DND-41 (cell line): ENCODE measurements around the gene ZNF592.

Experiments used
- ATAC-seq: fragments of 200-7000 bp; cut with Tn5 transposase; 3 replicates; pipeline ENCODE4 v1.9.1; 2021; ENCODE audit warnings: low read depth; ENCODE audit not compliant: insufficient read depth
- DNase-seq: peaks from one replicate; pipeline ENCODE4 v3.0.0-alpha.2; 2020
- H2AFZ ChIP-seq: 2 replicates; pipeline ENCODE4 v1.6.0; 2012; ENCODE audit warnings: low read depth, low read length
- H3K27ac ChIP-seq: 2 replicates; pipeline ENCODE4 v1.5.1; 2012; ENCODE audit warnings: low read length, inconsistent platforms
- H3K27me3 ChIP-seq: fragments of 200-600 bp; sonication (generic); 2 replicates; pipeline ENCODE4 v1.6.0; 2012; ENCODE audit warnings: low read length, mild to moderate bottlenecking, inconsistent platforms; ENCODE audit not compliant: insufficient read depth, poor library complexity
- H3K36me3 ChIP-seq: 2 replicates; pipeline ENCODE4 v1.5.1; 2012; ENCODE audit warnings: low read length, inconsistent platforms; ENCODE audit not compliant: insufficient read depth
- H3K4me1 ChIP-seq: 2 replicates; pipeline ENCODE4 v1.5.1; 2012; ENCODE audit warnings: mild to moderate bottlenecking, low read length; ENCODE audit not compliant: insufficient read depth
- H3K4me2 ChIP-seq: 2 replicates; pipeline ENCODE4 v1.6.0; 2012; ENCODE audit warnings: mild to moderate bottlenecking, moderate library complexity, low read length, inconsistent platforms; ENCODE audit not compliant: insufficient read depth
- H3K4me3 ChIP-seq, 2 experiments: fragments of 200-600 bp in 1 of 2; shearing (Covaris generic) in 1 of 2; 2 replicates each; pipeline ENCODE4 v1.5.1; 2012 to 2016; ENCODE audit warnings: inconsistent platforms in 2 of 2, low read length in 2 of 2, mild to moderate bottlenecking in 2 of 2, low read depth in 1 of 2, moderate library complexity in 1 of 2
- H3K79me2 ChIP-seq: 2 replicates; pipeline ENCODE4 v1.6.0; 2012; ENCODE audit warnings: low read length, inconsistent platforms; ENCODE audit not compliant: insufficient read depth
- H3K9ac ChIP-seq: 2 replicates; pipeline ENCODE4 v1.6.0; 2012; ENCODE audit warnings: low read depth, mild to moderate bottlenecking, inconsistent platforms, low read length, moderate library complexity
- H3K9me3 ChIP-seq: 2 replicates; pipeline ENCODE4 v1.5.1; 2012; ENCODE audit warnings: low read length, moderate library complexity, mild to moderate bottlenecking, inconsistent platforms; ENCODE audit not compliant: insufficient read depth, severe bottlenecking
- H4K20me1 ChIP-seq: 2 replicates; pipeline ENCODE4 v1.6.0; 2012; ENCODE audit warnings: low read length; ENCODE audit not compliant: insufficient read depth
- CTCF ChIP-seq: IDR thresholded peaks from 2 replicates; pipeline ENCODE4 v1.5.1; 2012; ENCODE audit warnings: borderline replicate concordance, low read length, moderate library complexity, mild to moderate bottlenecking; ENCODE audit not compliant: poor library complexity, severe bottlenecking; ENCODE audit errors: extremely low read depth
- EZH2 ChIP-seq: IDR thresholded peaks from 3 replicates; pipeline ENCODE4 v1.6.1; 2012; ENCODE audit warnings: borderline replicate concordance, low read depth, mild to moderate bottlenecking, moderate library complexity, low read length, inconsistent platforms; ENCODE audit not compliant: severe bottlenecking

ZNF592 gene

GRCh38 chr15:84855136-84855535 lies 106.7 kb downstream of the ZNF592 start:
- H3K27me3 ChIP-seq = no peaks in the 10 kb centered on the region
- no peaks in the 10 kb centered on the region for H3K4me1 ChIP-seq
- H3K79me2 ChIP-seq = no peaks in the 10 kb centered on the region
- no peak for DNase-seq
- H3K27ac ChIP-seq = no peak overlapping the region
- no peaks in the 10 kb centered on the region for H3K36me3 ChIP-seq
- H3K4me2 ChIP-seq = no peak overlapping the region
- ATAC-seq = no peak
- H2AFZ ChIP-seq = no peak overlapping the region; the same call in 1 of the 2 replicates
- no peaks in the 10 kb centered on the region for H3K9me3 ChIP-seq
- no peak for TF ChIP-seq EZH2
- TF ChIP-seq CTCF = no peak
- H3K4me3 ChIP-seq = no peak overlapping the region
- no peak overlapping the region for H3K9ac ChIP-seq
- no peaks in the 10 kb centered on the region for H4K20me1 ChIP-seq

- Histone ChIP-seq H3K4me1 (no peaks in the 10 kb centered on the region), H3K9me3 (no peaks in the 10 kb centered on the region), H3K36me3 (no peaks in the 10 kb centered on the region), H3K79me2 (no peaks in the 10 kb centered on the region), H3K9ac (no peak overlapping the region), H3K4me3 (no peak overlapping the region), H3K4me2 (no peak overlapping the region), H4K20me1 (no peaks in the 10 kb centered on the region), H3K27ac (no peak overlapping the region), H3K27me3 (no peaks in the 10 kb centered on the region), H2AFZ (no peak overlapping the region)
- ATAC-seq (no peak), DNase-seq (no peak)
- TF ChIP-seq CTCF (no peak), EZH2 (no peak)
Observed at GRCh38 chr15:84855765-84856164, 107.4 kb downstream of the ZNF592 start.
